K562 (cell line): Measurements from ENCODE around the gene PCDH1. TPM values are rescaled to one million over a fixed set of nuclear protein-coding genes. Genes with fewer than 3 reads are reported as not detected.

ENCODE experiments used
- ATAC-seq: fragments of 200-7000 bp; cut with Tn5 transposase; 3 replicates; pipeline ENCODE4 v1.9.1; 2020; ENCODE audit warnings: moderate library complexity
- BruUV-seq: library from RNA; stranded (reverse); fragments of 400-500 nt; replicated peaks from 2 replicates; lab custom pipeline; 2021; lab: Mats Ljungman, UMichigan
- CTCF ChIA-PET: fragments of 300-600 bp; formaldehyde crosslinking; extraction: SDS; loops from one replicate; lab custom pipeline; 2021; ENCODE audit warnings: low intra/inter-chr PET ratio; lab: Yijun Ruan, JAX
- POLR2A ChIA-PET: fragments of 300-600, 350-650 bp; sonication (Branson Sonifier 250); formaldehyde crosslinking; extraction: SDS; loops from one replicate; lab custom pipeline; 2021; ENCODE audit warnings: antibody characterized with exemption, inconsistent platforms; lab: Yijun Ruan, JAX
- DNase-seq, 4 experiments: peaks; one replicate each; pipeline versions ENCODE4 v3.0.0 to v3.0.0-alpha.2; 2011 to 2018; ENCODE audit warnings: low spot score in 3 of 4, mixed read lengths in 3 of 4; ENCODE audit errors: extremely low read depth in 1 of 4
- FAIRE-seq: peaks from 2 replicates; lab custom pipeline; 2011; peaks lifted over from hg19 to GRCh38; lab: Jason Lieb, UNC
- H2AFZ ChIP-seq: 2 replicates; pipeline ENCODE4 v1.6.0; 2011; ENCODE audit warnings: low read depth, low read length, control low read depth, inconsistent platforms
- H3K27ac ChIP-seq: fragments of 200-600 bp; 3 replicates; pipeline ENCODE4 v1.8.0; 2011; ENCODE audit warnings: low read depth, mild to moderate bottlenecking, control low read depth, inconsistent platforms, low read length, moderate library complexity, mixed read lengths; ENCODE audit errors: extremely low read depth
- H3K27me3 ChIP-seq, 2 experiments: fragments of 300-600 bp in 1 of 2; 2 replicates in 1 of 2; 3 replicates in 1 of 2; pipeline versions ENCODE4 v1.6.0 to v1.8.0; 2011; ENCODE audit warnings: inconsistent platforms in 2 of 2, low read length in 2 of 2, mild to moderate bottlenecking in 1 of 2, mixed read lengths in 1 of 2, moderate library complexity in 1 of 2; ENCODE audit not compliant: control insufficient read depth in 2 of 2, insufficient read depth in 2 of 2
- H3K36me3 ChIP-seq: fragments of 300-600 bp; 3 replicates; pipeline ENCODE4 v1.8.0; 2011; ENCODE audit warnings: mild to moderate bottlenecking, low read length, inconsistent platforms; ENCODE audit not compliant: control insufficient read depth, insufficient read depth
- H3K4me1 ChIP-seq, 2 experiments: fragments of 200-600 bp in 1 of 2; replicated peaks in 1 of 2; 2 replicates in 1 of 2; 3 replicates in 1 of 2; pipeline versions ENCODE4 v1.5.1 to v1.8.0; 2011; ENCODE audit warnings: inconsistent platforms in 2 of 2, low read length in 2 of 2, mild to moderate bottlenecking in 1 of 2, mixed read lengths in 1 of 2, moderate library complexity in 1 of 2; ENCODE audit not compliant: control insufficient read depth in 2 of 2, insufficient read depth in 2 of 2
- H3K4me2 ChIP-seq: 2 replicates; pipeline ENCODE4 v1.6.1; 2011; ENCODE audit warnings: low read length, control low read depth, inconsistent platforms, mixed read lengths; ENCODE audit not compliant: insufficient read depth
- H3K4me3 ChIP-seq: fragments of 200-600 bp; sonication (generic), shearing (Covaris generic); 2 replicates; pipeline ENCODE4 v1.5.1; 2016; ENCODE audit warnings: control low read depth, inconsistent platforms
- H3K79me2 ChIP-seq: fragments of 200-600 bp; 3 replicates; pipeline ENCODE4 v1.8.0; 2011; ENCODE audit warnings: low read length, inconsistent platforms; ENCODE audit not compliant: control insufficient read depth, insufficient read depth
- H3K9ac ChIP-seq, 2 experiments: 2 replicates each; pipeline versions ENCODE4 v1.6.0 to v1.6.1; 2011; ENCODE audit warnings: low read depth in 2 of 2, low read length in 2 of 2, control low read depth in 1 of 2, inconsistent platforms in 1 of 2, mild to moderate bottlenecking in 1 of 2, mixed read lengths in 1 of 2; ENCODE audit not compliant: insufficient read depth in 1 of 2
- H3K9me1 ChIP-seq: one replicate; pipeline ENCODE4 v1.6.0; 2011; ENCODE audit warnings: inconsistent platforms, mild to moderate bottlenecking, low read length, moderate library complexity; ENCODE audit not compliant: control insufficient read depth, insufficient read depth
- H3K9me3 ChIP-seq: replicated peaks from 2 replicates; pipeline ENCODE4 v1.5.1; 2011; ENCODE audit warnings: low read depth, low read length, inconsistent platforms; ENCODE audit not compliant: control insufficient read depth, insufficient read depth
- H4K20me1 ChIP-seq: replicated peaks from 2 replicates; pipeline ENCODE4 v1.6.1; 2011; ENCODE audit warnings: low read length, inconsistent platforms, mixed read lengths; ENCODE audit not compliant: control insufficient read depth, insufficient read depth
- ARID2 ChIP-seq: fragments of 450-650 bp; IDR thresholded peaks from 2 replicates; pipeline ENCODE4 v1.6.1; 2017; ENCODE audit warnings: antibody characterized with exemption, mild to moderate bottlenecking
- CSDE1 ChIP-seq, 2 experiments: fragments of 450-650 bp; IDR thresholded peaks; 2 replicates each; pipeline ENCODE4 v1.6.1; 2016; ENCODE audit warnings: mild to moderate bottlenecking in 1 of 2
- EGR1 ChIP-seq: fragments of 450-650 bp; conservative IDR thresholded peaks from 2 replicates; pipeline ENCODE4 v1.6.1; 2017; ENCODE audit warnings: mild to moderate bottlenecking
- GTF2E2 ChIP-seq: fragments of 200-800 bp; sonication (Bioruptor generic); IDR thresholded peaks from 2 replicates; pipeline ENCODE4 v1.6.1; 2016; ENCODE audit warnings: missing genetic modification characterization, missing compliant biosample characterization
- HMG20A ChIP-seq: fragments of 450-650 bp; formaldehyde crosslinking; conservative IDR thresholded peaks from 2 replicates; pipeline ENCODE4 v1.4.0; 2020; ENCODE audit warnings: mild to moderate bottlenecking, mixed read lengths
- LCOR ChIP-seq: sonication (generic); formaldehyde crosslinking; IDR thresholded peaks from 2 replicates; pipeline ENCODE4 v1.8.0; 2022; ENCODE audit warnings: mild to moderate bottlenecking, missing genetic modification reagents
- MAZ ChIP-seq, 2 experiments: fragments of 450-650 bp in 1 of 2; sonication (generic) in 1 of 2; formaldehyde crosslinking; IDR thresholded peaks in 1 of 2; conservative IDR thresholded peaks in 1 of 2; 2 replicates each; pipeline versions ENCODE4 v1.4.0 to v1.5.0; 2020; ENCODE audit warnings: mild to moderate bottlenecking in 1 of 2, missing genetic modification reagents in 1 of 2
- PTRF ChIP-seq: fragments of 450-650 bp; IDR thresholded peaks from 2 replicates; pipeline ENCODE4 v1.6.1; 2016; ENCODE audit warnings: mild to moderate bottlenecking, missing genetic modification characterization, missing compliant biosample characterization
- TGIF2 ChIP-seq: sonication (generic); formaldehyde crosslinking; IDR thresholded peaks from 2 replicates; pipeline ENCODE4 v1.8.1; 2022; ENCODE audit warnings: mild to moderate bottlenecking, missing genetic modification reagents, moderate library complexity
- ZBTB1 ChIP-seq: sonication (generic); formaldehyde crosslinking; IDR thresholded peaks from 2 replicates; pipeline ENCODE4 v1.8.1; 2023; ENCODE audit warnings: missing genetic modification reagents, low read depth, mild to moderate bottlenecking, borderline replicate concordance
- ZNF232 ChIP-seq: sonication (generic); formaldehyde crosslinking; IDR thresholded peaks from 2 replicates; pipeline ENCODE4 v1.8.0; 2022; ENCODE audit warnings: mild to moderate bottlenecking, missing genetic modification reagents
- ZNF699 ChIP-seq: fragments of 250-450 bp; sonication (Bioruptor Pico); IDR thresholded peaks from 2 replicates; pipeline ENCODE4 v1.8.0; 2021; ENCODE audit warnings: mild to moderate bottlenecking, moderate library complexity; ENCODE audit not compliant: insufficient replicate concordance
- WGBS: fragments of 100-300 bp; shearing (Covaris generic); methylation state at CpG from one replicate; pipeline ENCODE4 v1.1.6; 2016; ENCODE audit warnings: low coverage, mixed read lengths; ENCODE audit not compliant: insufficient coverage; ENCODE audit errors: missing lambda C conversion rate; 5-methylcytosine and 5-hydroxymethylcytosine counted together
- in situ Hi-C: fragments of 300-500 bp; cut with MboI; formaldehyde crosslinking; loops from 4 replicates; pipeline ENCODE4 v1.15.0; 2018; ENCODE audit warnings: inconsistent platforms, mixed read lengths
- intact Hi-C: fragments of 100-400 bp; cut with micrococcal nuclease; formaldehyde crosslinking; loops from 2 replicates; pipeline ENCODE4 v1.14.2; 2022
- polyA plus RNA-seq, 8 experiments: library from polyadenylated mRNA; depleted of rRNA in 4 of 8; stranded (reverse) in 5 of 8; unstranded in 3 of 8; fragments of >200 nt; fragmentation: Nextera tagmentation in 2 of 8; fragmentation: Illumina TruSeq in 1 of 8; extraction: Ambion mirVana in 2 of 8; extraction: Trizol in 1 of 8; gene quantifications; 2 replicates each; pipeline versions ENCODE4 v1.2.1 to v1.2.3, GENCODE V29; 2011 to 2014; ENCODE audit warnings: inconsistent platforms in 1 of 8, missing spikeins in 1 of 8
- total RNA-seq, 7 experiments: library from RNA; depleted of rRNA in 6 of 7; stranded (reverse); fragments of >200 nt in 6 of 7; fragmentation: Illumina TruSeq in 2 of 7; extraction: Trizol in 2 of 7; gene quantifications; 2 replicates each; pipeline versions ENCODE4 v1.2.1 to v1.2.3, GENCODE V29; 2011 to 2021; ENCODE audit warnings: low replicate concordance in 1 of 7
- TF ChIP-seq, protein P1 (sequence below), 2 experiments: fragments of 450-650 bp; formaldehyde crosslinking in 1 of 2; IDR thresholded peaks; 2 replicates each; pipeline versions ENCODE4 v1.4.0 to v1.6.1; 2014 to 2020; ENCODE audit warnings: mild to moderate bottlenecking in 2 of 2, borderline replicate concordance in 1 of 2, low read depth in 1 of 2

Gene PCDH1
- total and polyA plus RNA-seq, 9 of the 15 experiments (the other 6 are each of a cell fraction or from before 2014, with no cell fraction given), result 0.11 to 3.6 (median 1.9) TPM; not detected in 1

DNA sequence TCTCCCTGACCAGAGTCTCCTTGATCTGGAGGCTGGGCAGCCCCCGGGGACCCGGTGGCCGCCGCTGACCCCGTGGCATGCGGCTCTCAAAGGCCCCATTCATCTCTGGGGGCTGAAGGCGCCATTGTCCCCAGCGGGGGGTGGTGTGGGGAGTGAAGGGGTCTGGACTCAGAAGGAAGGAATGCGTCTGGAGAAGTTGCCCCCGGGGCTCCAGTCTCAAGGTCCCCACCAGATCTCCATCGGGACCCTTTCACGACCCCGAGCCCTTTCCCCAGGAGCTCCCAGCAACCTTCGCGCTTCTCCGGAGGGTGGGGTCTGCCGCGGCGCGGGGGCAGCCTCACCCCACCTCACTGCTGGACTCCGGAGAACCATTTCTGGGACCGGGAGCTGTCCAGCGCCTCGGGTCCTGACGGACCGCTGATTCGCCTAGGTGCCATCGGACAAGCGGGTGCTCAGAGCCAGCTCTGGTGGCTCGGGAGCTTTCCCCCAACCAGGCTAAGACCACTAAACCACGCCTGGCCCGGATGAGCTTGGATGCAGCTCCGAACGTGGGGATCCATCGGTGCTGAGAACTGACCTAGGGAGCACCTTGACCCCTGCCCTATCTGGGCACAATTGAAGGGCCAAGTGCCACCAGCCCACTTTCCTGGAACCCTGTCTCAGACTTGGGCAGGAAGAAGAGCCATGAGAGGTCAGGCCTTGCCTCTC lies 5.1 kb upstream of the PCDH1 start:
- Histone ChIP-seq H3K9me1 (peaks cover 3% of the 10 kb centered on the region), H3K4me1 (peaks cover 14 to 21% of the 10 kb centered on the region in 2 experiments; a peak in 3 of 5 replicates), H4K20me1 (peaks cover 25% of the 10 kb centered on the region), H3K27me3 (peaks cover 15 to 40% of the 10 kb centered on the region in 2 experiments), H3K4me2 (no peak overlapping the region), H3K9ac (peak overlapping the region in 1 of 2 experiments; percentile 32; a peak in 2 of 4 replicates), H3K4me3 (no peak overlapping the region), H3K36me3 (no peaks in the 10 kb centered on the region), H3K79me2 (no peaks in the 10 kb centered on the region), H3K9me3 (no peaks in the 10 kb centered on the region), H2AFZ (no peak overlapping the region), H3K27ac (no peak overlapping the region)
- BruUV-seq, result no TSS peak
- in situ Hi-C loops, result loop anchor here (5.0 kb wide), 2 partner anchors 74 to 176 kb away; partner anchors contain the start of gene PCDH12
- intact Hi-C loops, result no loop called here
- ChIA-PET CTCF (interaction anchor here (0.6 kb wide), 1 partner anchor 76 kb away, joined by 3 read pairs; no protein-coding TSS in a partner anchor), POLR2A (interaction anchor here (0.5 to 1.4 kb wide), 4 partner anchors 19 to 38 kb away, joined by 3 to 7 read pairs (median 3); no protein-coding TSS in a partner anchor)
- ATAC-seq, result peak; percentile 34; the same call in 2 of the 3 replicates
- DNase-seq, result peak; percentile 58 to 80 (median 71)
- FAIRE-seq, result no peak
- 8% methylated on average over 30 of the region's 35 CpGs for WGBS
- TF ChIP-seq TGIF2 (CRISPR knock-in tag) (0 out of 2 replicates have a peak, but pooled peaks have one; percentile 15), ZBTB1 (0 out of 2 replicates have a peak, but pooled peaks have one; percentile 34), CSDE1 (IDR thresholded peaks at IDR 0.05) (no peak), ARID2 (no peak), GTF2E2 (tag) (no peak), PTRF (tag) (no peak), MAZ (CRISPR knock-in tag; conservative IDR thresholded peaks at IDR 0.05 in 1 of 2, IDR thresholded peaks at IDR 0.05 in 1 of 2) (peak in 1 of 2 experiments; percentile 75; a peak in 2 of 4 replicates), LCOR (CRISPR knock-in tag) (0 out of 2 replicates have a peak, but pooled peaks have one; percentile 35), HMG20A (CRISPR knock-in tag) (no peak), ZNF699 (CRISPR knock-in tag) (no peak), EGR1 (0 out of 2 replicates have a peak, but pooled peaks have one; percentile 19), ZNF232 (CRISPR knock-in tag) (peak; percentile 76)
- TF ChIP-seq, protein P1, sequence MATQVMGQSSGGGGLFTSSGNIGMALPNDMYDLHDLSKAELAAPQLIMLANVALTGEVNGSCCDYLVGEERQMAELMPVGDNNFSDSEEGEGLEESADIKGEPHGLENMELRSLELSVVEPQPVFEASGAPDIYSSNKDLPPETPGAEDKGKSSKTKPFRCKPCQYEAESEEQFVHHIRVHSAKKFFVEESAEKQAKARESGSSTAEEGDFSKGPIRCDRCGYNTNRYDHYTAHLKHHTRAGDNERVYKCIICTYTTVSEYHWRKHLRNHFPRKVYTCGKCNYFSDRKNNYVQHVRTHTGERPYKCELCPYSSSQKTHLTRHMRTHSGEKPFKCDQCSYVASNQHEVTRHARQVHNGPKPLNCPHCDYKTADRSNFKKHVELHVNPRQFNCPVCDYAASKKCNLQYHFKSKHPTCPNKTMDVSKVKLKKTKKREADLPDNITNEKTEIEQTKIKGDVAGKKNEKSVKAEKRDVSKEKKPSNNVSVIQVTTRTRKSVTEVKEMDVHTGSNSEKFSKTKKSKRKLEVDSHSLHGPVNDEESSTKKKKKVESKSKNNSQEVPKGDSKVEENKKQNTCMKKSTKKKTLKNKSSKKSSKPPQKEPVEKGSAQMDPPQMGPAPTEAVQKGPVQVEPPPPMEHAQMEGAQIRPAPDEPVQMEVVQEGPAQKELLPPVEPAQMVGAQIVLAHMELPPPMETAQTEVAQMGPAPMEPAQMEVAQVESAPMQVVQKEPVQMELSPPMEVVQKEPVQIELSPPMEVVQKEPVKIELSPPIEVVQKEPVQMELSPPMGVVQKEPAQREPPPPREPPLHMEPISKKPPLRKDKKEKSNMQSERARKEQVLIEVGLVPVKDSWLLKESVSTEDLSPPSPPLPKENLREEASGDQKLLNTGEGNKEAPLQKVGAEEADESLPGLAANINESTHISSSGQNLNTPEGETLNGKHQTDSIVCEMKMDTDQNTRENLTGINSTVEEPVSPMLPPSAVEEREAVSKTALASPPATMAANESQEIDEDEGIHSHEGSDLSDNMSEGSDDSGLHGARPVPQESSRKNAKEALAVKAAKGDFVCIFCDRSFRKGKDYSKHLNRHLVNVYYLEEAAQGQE (IDR thresholded peaks at IDR 0.05; ENCODE audit: borderline replicate concordance), result peak; percentile 99
- TF ChIP-seq, protein P1 (CRISPR knock-in tag; IDR thresholded peaks at IDR 0.05; ENCODE audit: low read depth), result peak; percentile 98
